HepG2 (cell line): ENCODE data around the gene PDE9A. TPM values are rescaled to one million over a fixed set of nuclear protein-coding genes. Genes with fewer than 3 reads are reported as not detected.

Experiments used
- DNMT1 ChIP-seq: sonication (generic); formaldehyde crosslinking; IDR thresholded peaks from 2 replicates; pipeline ENCODE4 v1.5.1; 2020; ENCODE audit warnings: mild to moderate bottlenecking, missing genetic modification reagents
- GABPB1 ChIP-seq: IDR thresholded peaks from 2 replicates; pipeline ENCODE4 v1.6.1; 2016; ENCODE audit warnings: mild to moderate bottlenecking, missing genetic modification reagents, moderate library complexity, missing compliant biosample characterization
- HHEX ChIP-seq: IDR thresholded peaks from 2 replicates; pipeline ENCODE4 v1.6.1; 2016; ENCODE audit warnings: control low read depth
- JARID2 ChIP-seq: sonication (generic); formaldehyde crosslinking; IDR thresholded peaks from 2 replicates; pipeline ENCODE4 v1.8.1; 2023; ENCODE audit warnings: missing genetic modification reagents, inconsistent platforms; ENCODE audit not compliant: insufficient replicate concordance
- MIER2 ChIP-seq: IDR thresholded peaks from 2 replicates; pipeline ENCODE4 v1.6.1; 2016; ENCODE audit warnings: missing biosample characterization, missing genetic modification reagents
- MXI1 ChIP-seq: IDR thresholded peaks from 3 replicates; pipeline ENCODE4 v1.6.1; 2012; ENCODE audit warnings: low read depth, low read length, inconsistent platforms, borderline replicate concordance
- NFKB2 ChIP-seq: sonication (generic); formaldehyde crosslinking; IDR thresholded peaks from 2 replicates; pipeline ENCODE4 v1.4.0; 2020; ENCODE audit warnings: missing genetic modification reagents, borderline replicate concordance
- PAF1 ChIP-seq: IDR thresholded peaks from 2 replicates; pipeline ENCODE4 v1.6.1; 2016; ENCODE audit warnings: missing genetic modification reagents, missing compliant biosample characterization
- SMARCE1 ChIP-seq: fragments of 450-650 bp; IDR thresholded peaks from 2 replicates; pipeline ENCODE4 v1.6.1; 2017; ENCODE audit warnings: borderline replicate concordance
- SMYD3 ChIP-seq: sonication (generic); formaldehyde crosslinking; IDR thresholded peaks from 2 replicates; pipeline ENCODE4 v1.8.1; 2023; ENCODE audit warnings: mild to moderate bottlenecking, missing genetic modification reagents
- ZFP1 ChIP-seq: IDR thresholded peaks from 2 replicates; pipeline ENCODE4 v1.6.1; 2016
- ZMYM4 ChIP-seq: sonication (generic); formaldehyde crosslinking; IDR thresholded peaks from 2 replicates; pipeline ENCODE4 v1.8.1; 2023; ENCODE audit warnings: mild to moderate bottlenecking, missing genetic modification reagents
- ZNF17 ChIP-seq: sonication (generic); formaldehyde crosslinking; IDR thresholded peaks from 2 replicates; pipeline ENCODE4 v1.5.0; 2020; ENCODE audit warnings: mild to moderate bottlenecking, missing genetic modification reagents
- ZNF343 ChIP-seq: sonication (generic); formaldehyde crosslinking; IDR thresholded peaks from 2 replicates; pipeline ENCODE4 v1.4.0; 2020; ENCODE audit warnings: mild to moderate bottlenecking, missing genetic modification reagents
- ZNF362 ChIP-seq: sonication (generic); formaldehyde crosslinking; IDR thresholded peaks from 2 replicates; pipeline ENCODE4 v1.4.0; 2020; ENCODE audit warnings: missing genetic modification reagents, mild to moderate bottlenecking, borderline replicate concordance
- ZNF44 ChIP-seq: sonication (generic); formaldehyde crosslinking; IDR thresholded peaks from 2 replicates; pipeline ENCODE4 v1.5.1; 2020; ENCODE audit warnings: mild to moderate bottlenecking, missing genetic modification reagents
- ZNF547 ChIP-seq: sonication (generic); formaldehyde crosslinking; IDR thresholded peaks from 2 replicates; pipeline ENCODE4 v1.5.1; 2020; ENCODE audit warnings: mild to moderate bottlenecking, missing genetic modification reagents
- ZNF616 ChIP-seq: sonication (generic); formaldehyde crosslinking; IDR thresholded peaks from 2 replicates; pipeline ENCODE4 v1.5.0; 2020; ENCODE audit warnings: low read depth, mild to moderate bottlenecking, missing genetic modification reagents
- ZNF629 ChIP-seq: sonication (generic); formaldehyde crosslinking; conservative IDR thresholded peaks from 2 replicates; pipeline ENCODE4 v1.5.0; 2020; ENCODE audit warnings: missing genetic modification reagents
- ZNF646 ChIP-seq: sonication (generic); formaldehyde crosslinking; IDR thresholded peaks from 2 replicates; pipeline ENCODE4 v1.9.0; 2021; ENCODE audit warnings: mild to moderate bottlenecking, missing genetic modification reagents
- ZNF7 ChIP-seq: IDR thresholded peaks from 2 replicates; pipeline ENCODE4 v1.6.1; 2016; ENCODE audit warnings: missing biosample characterization, missing genetic modification reagents
- ZSCAN29 ChIP-seq: sonication (generic); formaldehyde crosslinking; conservative IDR thresholded peaks from 2 replicates; pipeline ENCODE4 v1.4.0; 2020; ENCODE audit warnings: mild to moderate bottlenecking, missing genetic modification reagents
- ZUFSP ChIP-seq: sonication (generic); formaldehyde crosslinking; IDR thresholded peaks from 2 replicates; pipeline ENCODE4 v1.9.0; 2021; ENCODE audit warnings: missing genetic modification reagents, mild to moderate bottlenecking, borderline replicate concordance
- ZZZ3 ChIP-seq: sonication (generic); formaldehyde crosslinking; IDR thresholded peaks from 2 replicates; pipeline ENCODE4 v1.4.0; 2020; ENCODE audit warnings: missing genetic modification reagents, mild to moderate bottlenecking, borderline replicate concordance
- polyA plus RNA-seq, 8 experiments: library from polyadenylated mRNA; depleted of rRNA in 3 of 8; stranded (reverse) in 7 of 8; unstranded in 1 of 8; fragments of >200 nt; fragmentation: Illumina TruSeq in 4 of 8; extraction: Trizol in 4 of 8; gene quantifications; 2 replicates each; pipeline versions ENCODE4 v1.2.1 to v1.2.3, GENCODE V29; 2011 to 2016; ENCODE audit warnings: low read depth in 4 of 8, missing spikeins in 1 of 8, mixed read lengths in 1 of 8; ENCODE audit not compliant: insufficient read depth in 1 of 8
- total RNA-seq, 5 experiments: library from RNA; depleted of rRNA; stranded (reverse); fragments of >200 nt; fragmentation: Illumina TruSeq; extraction: Trizol; gene quantifications; 2 replicates each; pipeline ENCODE4 v1.2.3, GENCODE V29; 2016; ENCODE audit warnings: low read depth in 1 of 5

The PDE9A gene
- total and polyA plus RNA-seq, 2 of the 13 experiments (the other 11 are each of a cell fraction or from before 2014, with no cell fraction given) = 4.6 to 19.7 TPM

- TF ChIP-seq ZUFSP (CRISPR knock-in tag) = no peak
- TF ChIP-seq ZNF616 = no peak
- no peak for TF ChIP-seq ZNF629 (CRISPR knock-in tag)
- no peak for TF ChIP-seq NFKB2
- TF ChIP-seq ZNF547 (CRISPR knock-in tag) = no peak
- TF ChIP-seq ZNF44 (CRISPR knock-in tag) = no peak
- TF ChIP-seq ZSCAN29 = no peak
- TF ChIP-seq DNMT1 (CRISPR knock-in tag) = no peak
- TF ChIP-seq GABPB1 (CRISPR knock-in tag) = no peak
- no peak for TF ChIP-seq ZNF646
- no peak for TF ChIP-seq ZMYM4 (CRISPR knock-in tag)
- no peak for TF ChIP-seq ZNF7 (CRISPR knock-in tag)
- no peak for TF ChIP-seq JARID2 (CRISPR knock-in tag)
- no peak for TF ChIP-seq ZNF362
- no peak for TF ChIP-seq SMARCE1
- no peak for TF ChIP-seq SMYD3
- no peak for TF ChIP-seq ZFP1 (CRISPR knock-in tag)
- TF ChIP-seq PAF1 (CRISPR knock-in tag) = no peak
- no peak for TF ChIP-seq ZNF17 (CRISPR knock-in tag)
- no peak for TF ChIP-seq MIER2
- TF ChIP-seq ZNF343 (CRISPR knock-in tag) = no peak
- no peak for TF ChIP-seq ZZZ3
- no peak for TF ChIP-seq MXI1
- TF ChIP-seq HHEX (CRISPR knock-in tag) = no peak
Measured at GRCh38 chr21:42724226-42724920, 71.0 kb downstream of the PDE9A start (continued).
